PC-9 (cell line): Measurements from ENCODE around the gene INPP5B.
"Not testable (repeated sequence)": the region's sequence is repeated elsewhere in the genome, so short reads cannot be mapped to it uniquely, and the experiment has no call there.

Source experiments
- EZH2 ChIP-seq: fragments of 200-600 bp; sonication (generic); IDR thresholded peaks from 2 replicates; pipeline ENCODE4 v1.8.0; 2017; ENCODE audit warnings: antibody characterized with exemption, low read depth
- TF ChIP-seq, protein P1 (sequence below): fragments of 200-600 bp; sonication (generic); conservative IDR thresholded peaks from 2 replicates; pipeline ENCODE4 v1.6.1; 2017; ENCODE audit warnings: mixed run types, antibody characterized with exemption, mild to moderate bottlenecking, moderate library complexity

DNA sequence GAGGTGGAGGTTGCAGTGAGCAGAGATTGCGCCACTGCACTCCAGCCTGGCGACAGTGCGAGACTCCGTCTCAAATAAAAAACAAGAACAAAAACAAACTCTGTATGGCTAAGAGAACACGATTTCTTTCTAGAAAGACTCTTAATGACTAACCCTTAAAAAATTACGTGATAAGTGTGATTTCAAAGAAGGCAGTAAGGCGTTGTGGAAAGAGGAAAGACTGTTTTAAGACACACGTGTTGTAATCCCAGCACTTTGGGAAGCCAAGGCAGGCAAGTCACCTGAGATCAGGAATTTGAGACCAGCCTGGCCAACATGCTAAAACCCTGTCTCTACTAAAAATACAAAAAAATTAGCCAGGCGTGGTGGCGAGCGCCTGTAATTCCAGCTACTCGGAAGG lies 17.3 kb upstream of the INPP5B start:
- TF ChIP-seq, protein P1, sequence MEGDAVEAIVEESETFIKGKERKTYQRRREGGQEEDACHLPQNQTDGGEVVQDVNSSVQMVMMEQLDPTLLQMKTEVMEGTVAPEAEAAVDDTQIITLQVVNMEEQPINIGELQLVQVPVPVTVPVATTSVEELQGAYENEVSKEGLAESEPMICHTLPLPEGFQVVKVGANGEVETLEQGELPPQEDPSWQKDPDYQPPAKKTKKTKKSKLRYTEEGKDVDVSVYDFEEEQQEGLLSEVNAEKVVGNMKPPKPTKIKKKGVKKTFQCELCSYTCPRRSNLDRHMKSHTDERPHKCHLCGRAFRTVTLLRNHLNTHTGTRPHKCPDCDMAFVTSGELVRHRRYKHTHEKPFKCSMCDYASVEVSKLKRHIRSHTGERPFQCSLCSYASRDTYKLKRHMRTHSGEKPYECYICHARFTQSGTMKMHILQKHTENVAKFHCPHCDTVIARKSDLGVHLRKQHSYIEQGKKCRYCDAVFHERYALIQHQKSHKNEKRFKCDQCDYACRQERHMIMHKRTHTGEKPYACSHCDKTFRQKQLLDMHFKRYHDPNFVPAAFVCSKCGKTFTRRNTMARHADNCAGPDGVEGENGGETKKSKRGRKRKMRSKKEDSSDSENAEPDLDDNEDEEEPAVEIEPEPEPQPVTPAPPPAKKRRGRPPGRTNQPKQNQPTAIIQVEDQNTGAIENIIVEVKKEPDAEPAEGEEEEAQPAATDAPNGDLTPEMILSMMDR, result not testable (repeated sequence)
- TF ChIP-seq EZH2, result not testable (repeated sequence)
